HL-60/S4 treated with retinoic acid at 250 ng/mL for 4 days and 3 days (cell line): ENCODE measurements around the gene HSF2BP.
"Not testable (repeated sequence)": the region's sequence is repeated elsewhere in the genome, so short reads cannot be mapped to it uniquely, and the experiment has no call there.

Source experiments
- in situ Hi-C: fragments of 300-500 bp; cut with MboI; formaldehyde crosslinking; loops from 2 replicates; pipeline ENCODE4 v1.7.0; 2022; ENCODE audit warnings: low sequenced_read_pairs

HSF2BP gene

DNA sequence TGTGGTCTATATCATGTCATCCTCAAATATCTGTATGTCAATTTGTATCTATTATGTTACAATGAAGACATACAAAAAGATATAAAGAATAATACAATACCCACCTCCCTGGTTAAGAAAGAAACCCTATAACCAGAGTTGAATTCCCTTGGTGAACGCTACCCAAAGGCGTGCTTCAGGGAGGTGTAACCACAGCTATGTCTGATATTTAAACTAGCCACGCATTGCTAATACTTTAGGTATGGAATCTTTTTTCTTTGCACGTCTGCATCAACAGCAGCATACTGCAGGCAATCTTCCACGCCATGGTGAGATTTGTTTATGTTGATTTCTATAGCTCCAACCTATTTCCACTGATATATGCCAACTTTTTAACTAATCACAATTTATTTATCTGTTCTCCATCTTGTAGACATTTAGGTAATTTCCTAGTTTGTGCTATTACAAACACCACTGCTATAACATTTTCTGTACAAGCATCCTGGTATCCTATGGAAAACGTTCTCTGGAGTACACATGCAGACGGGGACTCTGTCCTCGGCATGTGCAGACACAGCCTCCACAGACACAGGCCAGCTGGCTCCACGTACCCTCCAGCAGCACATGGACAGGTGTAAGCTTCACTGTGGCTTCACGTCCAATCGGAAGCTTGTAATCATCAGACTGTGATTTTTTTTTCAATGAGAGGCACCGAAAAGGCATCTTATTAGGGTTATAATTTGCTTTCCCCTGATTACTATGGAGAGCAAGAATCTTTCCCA, 58.5 kb downstream of the HSF2BP start:
- in situ Hi-C loops: no loop called here

DNA sequence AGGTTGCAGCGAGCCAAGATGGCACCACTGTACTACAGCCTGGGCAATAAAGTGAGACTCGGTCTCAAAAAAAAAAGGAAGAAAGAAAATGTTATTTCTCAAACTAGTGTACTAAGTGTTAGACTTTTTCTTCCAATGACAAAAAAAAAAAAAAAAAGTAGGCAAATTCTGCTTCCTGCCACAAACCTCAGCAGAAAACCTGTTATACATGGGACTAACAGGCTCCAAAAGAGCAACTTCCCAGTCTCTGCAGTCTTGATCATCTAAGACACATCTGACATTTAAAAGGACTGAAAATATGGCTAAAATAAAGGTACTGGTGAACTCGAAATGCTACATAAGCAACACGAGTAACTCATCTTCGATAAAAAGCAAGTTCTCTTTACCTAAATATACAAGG, 59.6 kb downstream of the HSF2BP start:
- in situ Hi-C loops: no loop called here

DNA sequence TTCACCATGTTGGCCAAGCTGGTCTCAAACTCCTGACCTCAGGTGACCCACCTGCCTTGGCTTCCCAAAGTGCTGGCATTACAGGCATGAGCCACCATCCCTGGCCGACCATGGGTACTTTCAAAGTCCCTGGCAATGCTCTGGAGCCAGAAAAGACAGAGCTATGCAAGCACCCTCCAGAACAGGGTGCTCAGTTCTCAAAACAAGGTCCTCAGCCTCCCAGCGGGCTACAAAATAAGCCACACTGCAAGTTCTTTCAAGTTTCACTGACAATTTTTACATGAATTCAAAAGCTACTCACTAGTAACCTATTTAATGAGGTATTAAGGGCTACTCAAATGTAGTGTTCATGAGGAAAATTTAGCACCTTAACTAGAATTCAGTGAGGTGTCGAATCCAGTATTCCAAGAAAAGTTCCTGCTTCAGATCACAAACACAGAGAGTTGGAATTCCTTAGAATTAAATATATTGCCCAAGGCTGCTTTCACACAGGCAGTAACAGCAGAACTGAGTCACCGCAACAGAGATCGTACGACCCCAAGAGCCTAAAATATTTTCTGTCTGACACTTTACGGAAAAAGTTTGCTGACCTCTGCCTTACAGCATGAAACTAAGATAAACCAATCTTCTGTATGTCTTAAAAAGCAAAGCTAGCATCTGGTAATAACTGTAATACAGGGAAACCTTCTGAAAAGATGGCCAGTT, 60.7 kb downstream of the HSF2BP start:
- in situ Hi-C loops: no loop called here

DNA sequence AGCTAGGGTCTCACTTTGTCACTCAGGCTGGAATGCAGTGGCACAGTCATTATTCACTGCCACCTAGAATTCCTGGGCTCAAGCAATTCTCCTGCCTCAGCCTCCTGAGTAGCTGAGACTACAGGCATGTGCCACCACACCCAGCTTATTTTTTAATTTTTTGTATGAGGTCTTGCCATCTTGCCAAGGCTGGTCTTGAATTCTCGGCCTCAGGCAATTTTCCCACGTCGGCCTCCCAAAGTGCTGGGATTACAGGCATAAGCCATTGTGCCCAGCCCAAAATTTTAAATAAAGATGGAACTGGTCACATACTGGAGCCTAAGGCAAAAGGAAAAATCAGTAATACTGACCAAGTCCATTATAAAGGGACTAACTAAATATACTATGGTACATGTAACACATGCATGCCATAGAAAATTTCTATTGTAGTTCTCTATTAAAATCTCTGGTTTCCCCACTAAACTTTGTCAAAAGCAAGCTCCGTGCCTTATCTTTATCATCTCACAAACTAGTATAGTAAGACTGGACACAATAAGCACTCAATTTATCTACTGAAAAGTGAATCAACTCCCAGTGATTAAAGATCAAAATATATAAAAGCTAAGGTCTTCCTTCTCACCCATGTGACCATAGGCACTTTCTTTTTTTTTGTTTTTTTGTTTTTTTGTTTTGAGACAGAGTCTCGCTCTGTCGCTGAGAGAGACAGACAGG, 61.6 kb downstream of the HSF2BP start:
- in situ Hi-C loops: no loop called here

DNA sequence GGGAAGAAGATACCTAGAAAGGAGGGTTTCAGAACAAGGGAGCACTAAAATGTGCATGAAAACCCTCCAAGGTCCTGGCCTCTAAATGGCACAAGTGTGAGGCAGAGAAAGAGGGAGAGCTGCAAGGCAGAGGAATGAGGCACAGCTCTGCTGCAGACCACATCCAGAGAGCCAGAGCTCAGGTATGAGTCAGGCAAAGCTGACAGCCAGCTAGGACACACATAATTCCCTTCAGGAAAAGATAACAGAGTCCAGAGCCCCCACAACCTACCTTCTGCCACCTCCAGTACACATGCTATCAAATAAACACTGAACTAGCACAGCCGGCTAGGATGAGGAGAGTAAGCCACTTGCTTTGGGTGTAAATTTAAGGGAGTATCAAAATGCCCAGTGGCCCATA, 62.2 kb downstream of the HSF2BP start:
- in situ Hi-C loops: no loop called here

DNA sequence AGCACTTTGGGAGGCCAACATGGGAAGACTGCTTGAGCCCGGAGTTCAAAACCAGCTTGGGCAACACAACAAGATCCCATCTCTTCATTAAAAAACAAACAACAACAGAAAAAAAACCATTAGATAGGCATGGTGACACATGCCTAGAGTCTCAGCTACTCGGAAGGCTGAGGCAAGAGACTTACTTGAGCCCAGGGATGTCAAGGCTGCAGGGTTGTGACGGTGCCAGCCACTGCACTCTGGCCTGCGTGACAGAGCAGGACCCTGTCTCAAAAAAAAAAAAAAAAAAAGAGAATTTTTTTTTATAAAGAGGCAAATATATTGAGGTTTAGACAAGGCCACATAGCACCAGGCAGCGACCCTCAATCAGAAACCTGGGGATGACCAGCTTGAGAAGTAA, 62.7 kb downstream of the HSF2BP start:
- in situ Hi-C loops: no loop called here

DNA sequence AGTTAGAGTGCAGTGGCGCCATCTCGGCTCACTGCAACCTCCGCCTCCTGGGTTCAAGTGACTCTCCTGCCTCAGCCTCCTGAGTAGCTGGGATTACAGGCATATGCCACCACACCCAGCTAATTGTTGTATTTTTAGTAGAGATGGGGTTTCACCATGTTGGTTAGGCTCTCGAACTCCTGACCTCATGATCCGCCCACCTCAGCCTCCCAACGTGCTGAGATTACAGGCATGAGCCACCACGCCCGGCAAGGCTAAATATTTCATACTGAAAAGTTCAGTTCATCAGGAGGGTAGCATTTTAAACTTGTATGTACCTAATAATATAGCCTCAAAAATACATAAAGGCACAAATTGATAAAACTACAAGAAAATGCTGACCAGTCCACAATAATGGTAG, 63.5 kb downstream of the HSF2BP start:
- in situ Hi-C loops: not testable (repeated sequence)

DNA sequence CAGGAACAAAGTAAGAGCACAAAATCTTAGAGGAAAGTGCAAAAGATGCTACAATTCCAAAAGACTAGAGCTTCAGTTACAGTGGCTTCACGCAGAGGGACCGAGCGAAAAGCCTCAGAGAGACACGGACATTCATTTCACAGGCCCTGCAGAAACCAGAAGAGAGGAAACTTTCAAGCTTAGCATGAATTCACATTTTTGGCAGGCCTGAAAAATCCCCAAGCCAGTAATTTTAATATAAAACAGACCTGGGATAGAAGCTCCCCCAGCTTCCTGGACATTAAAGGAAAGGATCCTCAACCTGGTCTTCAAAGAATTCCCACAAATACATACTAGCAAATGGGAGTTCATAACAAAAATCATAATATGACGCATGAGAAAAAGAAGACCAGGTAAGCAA, 66.2 kb downstream of the HSF2BP start:
- in situ Hi-C loops: no loop called here

DNA sequence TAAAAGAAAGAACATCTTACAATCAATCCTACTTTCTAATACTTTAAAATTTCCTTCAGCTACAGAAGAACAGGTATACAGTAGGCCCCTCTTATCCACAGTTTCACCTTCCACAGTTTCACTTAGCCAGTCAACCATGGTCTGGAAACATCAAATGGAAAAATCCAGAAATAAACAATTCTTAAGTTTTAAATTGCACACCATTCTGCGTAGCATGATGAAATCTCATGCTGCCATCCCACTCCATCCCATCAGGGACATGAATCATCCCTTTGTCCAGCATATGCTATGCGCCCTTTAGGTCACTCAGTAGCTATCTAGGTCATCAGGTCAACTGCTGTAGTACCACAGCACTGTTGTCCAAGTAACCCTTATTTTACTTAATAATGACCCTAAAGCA, 67.7 kb downstream of the HSF2BP start:
- in situ Hi-C loops: no loop called here

DNA sequence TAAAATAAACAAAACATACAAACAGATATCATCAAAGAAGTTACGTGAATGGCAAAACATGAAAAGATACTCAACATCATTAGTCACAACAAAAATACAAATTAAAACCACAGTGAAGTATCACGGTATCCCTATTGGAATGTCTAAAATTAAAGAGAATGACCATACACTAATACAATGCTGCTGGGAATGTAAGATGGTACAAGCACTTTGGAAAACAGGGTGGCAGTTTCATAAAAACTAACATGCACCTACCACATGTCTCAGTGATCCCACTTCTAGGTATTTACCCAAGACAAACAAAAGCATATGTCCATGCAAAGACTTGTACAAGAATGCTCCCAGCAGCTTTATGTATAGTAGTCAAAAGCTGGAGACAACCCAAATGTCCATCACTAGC, 69.1 kb downstream of the HSF2BP start:
- in situ Hi-C loops: no loop called here

DNA sequence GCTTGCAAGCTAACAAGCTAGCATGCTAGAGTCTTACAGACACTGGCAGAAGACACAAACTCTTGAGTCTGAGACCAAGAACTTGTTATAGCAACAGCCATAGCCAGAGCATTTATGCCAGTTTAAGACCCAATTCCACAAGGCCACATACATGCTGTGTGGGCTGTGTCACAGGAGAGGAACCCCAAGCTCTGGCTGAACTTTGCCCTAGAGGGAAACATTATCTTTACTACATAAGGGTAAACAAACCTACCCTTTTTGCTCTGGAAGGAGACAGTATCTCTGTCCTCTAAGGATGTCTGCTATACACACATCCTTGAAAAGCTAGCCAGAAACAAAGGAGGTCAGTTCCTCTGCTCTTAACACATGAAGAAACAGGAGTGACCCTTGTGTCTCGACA, 70.3 kb downstream of the HSF2BP start:
- in situ Hi-C loops: no loop called here

DNA sequence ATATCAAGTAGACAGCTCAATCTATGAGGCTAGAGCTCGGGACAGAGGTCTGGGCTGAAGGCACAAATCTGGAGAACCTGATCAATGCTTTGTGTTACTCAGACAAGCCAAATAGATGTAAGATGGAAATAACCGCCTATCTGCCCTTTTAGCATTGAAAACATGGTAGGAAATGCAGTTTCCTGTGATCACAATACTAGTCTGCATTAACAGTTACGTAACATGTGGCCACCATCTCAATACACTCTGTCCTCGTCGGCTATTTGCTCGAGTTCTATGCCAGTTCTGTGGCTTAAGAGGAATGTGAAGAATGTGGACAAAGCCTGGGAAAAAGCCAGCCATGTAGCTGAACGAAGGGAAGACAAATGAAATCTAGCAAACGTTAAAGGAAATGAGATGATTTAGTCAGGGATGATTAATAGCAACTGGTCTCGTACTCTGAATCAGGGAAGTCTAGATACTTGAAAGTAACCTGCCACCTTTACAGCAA, 73.3 kb downstream of the HSF2BP start:
- in situ Hi-C loops: no loop called here

DNA sequence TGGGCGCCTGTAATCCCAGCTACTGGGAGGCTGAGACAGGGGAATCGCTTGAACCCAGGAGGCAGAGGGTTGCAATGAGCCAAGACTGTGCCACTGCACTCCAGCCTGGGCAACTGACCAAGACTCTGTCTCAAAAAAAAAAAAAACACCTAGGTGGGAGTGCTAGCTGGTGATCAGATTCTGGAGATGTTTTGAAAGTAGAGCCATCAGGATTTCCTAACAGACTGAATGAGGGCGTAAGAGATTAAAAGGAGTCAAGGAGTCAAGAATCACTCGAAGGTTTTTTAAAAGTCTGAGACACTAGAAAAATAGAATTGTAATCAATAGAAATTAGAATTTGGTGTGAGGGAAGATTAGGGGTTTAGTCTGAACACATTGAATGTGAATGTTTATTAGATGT, 73.8 kb downstream of the HSF2BP start:
- in situ Hi-C loops: no loop called here

DNA sequence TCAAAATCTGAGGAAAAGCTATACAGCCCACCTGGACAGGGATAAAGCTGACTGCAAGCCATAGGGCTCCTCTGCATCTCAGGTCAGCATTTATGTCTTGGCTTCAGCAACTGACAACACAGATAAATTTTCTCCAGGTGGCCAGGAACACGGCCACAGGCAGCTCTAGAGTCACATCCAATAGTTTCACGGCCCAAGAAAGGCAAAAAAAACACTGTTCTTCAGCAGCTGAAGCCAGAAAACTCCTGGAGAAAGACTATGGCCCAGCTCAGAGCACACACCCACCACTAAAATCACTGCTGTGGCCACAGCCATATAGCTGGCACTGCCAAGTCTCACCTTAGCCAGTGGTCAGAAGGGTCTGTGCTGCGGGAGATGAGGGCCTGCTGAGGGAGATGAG, 77.8 kb downstream of the HSF2BP start:
- in situ Hi-C loops: no loop called here

DNA sequence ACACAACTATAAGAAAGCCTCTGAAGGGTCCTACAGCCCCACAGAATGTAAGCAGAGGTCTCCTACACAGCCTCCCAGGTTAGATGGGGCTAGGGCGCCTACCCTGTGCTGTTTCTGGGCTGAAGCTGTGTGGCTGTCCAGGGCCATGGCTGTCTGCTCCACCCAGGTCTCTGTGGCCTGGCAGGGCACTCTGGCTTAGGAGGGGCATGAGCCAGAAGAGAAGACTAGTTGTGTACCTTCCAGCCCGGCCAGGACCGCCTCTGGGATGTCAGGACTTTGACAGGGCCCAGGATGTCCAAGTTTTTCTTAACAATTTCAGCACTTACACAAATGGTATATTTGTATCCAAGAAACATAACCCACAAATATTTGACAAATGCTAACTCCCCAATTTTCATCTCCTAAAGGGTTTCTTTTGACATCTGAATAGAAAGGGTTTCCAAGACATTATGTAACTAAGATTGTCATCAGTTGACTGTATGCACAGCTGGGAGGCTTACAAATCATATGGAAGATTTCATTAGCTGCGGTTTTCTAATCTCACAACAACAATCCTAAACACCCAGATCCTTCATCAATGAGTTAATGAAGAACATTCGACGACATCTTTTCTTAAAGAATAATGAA, 80.5 kb downstream of the HSF2BP start:
- in situ Hi-C loops: no loop called here

DNA sequence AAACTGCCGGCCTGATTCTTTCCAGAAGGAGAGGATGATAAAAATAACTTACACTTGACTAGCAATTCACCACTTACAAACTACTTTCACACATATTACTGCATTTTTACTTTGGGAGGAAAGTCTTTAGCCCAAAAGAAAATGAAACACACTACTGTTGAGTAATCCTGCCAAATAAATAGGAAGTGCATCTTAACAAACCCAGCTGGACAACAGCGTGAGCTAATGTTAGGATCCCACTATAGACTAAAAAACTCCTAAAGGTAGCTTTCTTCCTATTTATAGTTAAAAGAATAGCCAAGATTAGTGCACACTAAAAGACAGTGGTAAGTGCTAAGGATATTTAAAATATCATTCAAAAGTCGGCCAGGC, 83.8 kb downstream of the HSF2BP start:
- in situ Hi-C loops: no loop called here

DNA sequence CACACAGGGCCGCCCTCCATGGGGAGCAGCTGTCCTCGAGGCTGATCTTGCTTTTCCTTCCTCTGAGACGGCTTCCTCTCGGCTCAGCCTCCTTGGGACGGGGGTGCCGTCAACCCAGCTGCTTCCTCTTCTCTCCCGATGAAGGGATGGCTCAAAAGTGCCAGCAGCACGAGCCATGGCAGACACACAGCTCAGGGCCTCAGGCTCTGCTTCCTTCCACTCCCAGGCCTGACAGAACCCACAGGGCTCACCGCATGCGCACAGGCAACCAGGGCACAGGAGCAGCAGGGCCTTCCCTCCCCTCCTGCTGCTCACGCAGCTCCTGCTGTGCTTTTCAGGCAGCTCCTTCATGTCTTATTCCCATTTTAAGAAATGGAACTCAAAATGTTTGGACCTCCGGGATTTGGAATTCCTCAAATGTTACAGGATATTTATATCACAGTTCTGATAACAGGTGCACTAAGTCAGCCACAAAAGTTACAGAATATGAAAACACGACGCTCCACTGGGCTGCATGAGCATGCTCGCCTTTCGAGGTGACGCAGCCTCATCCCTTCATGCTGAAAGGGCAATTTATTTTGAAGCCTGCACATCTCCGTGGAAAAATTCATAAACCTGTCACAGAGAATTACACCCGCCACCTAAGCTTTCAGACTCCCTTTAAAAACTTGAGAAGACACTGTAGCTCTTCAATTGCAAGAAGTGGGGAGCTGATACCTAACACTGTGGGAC, 84.4 kb downstream of the HSF2BP start:
- in situ Hi-C loops: no loop called here

DNA sequence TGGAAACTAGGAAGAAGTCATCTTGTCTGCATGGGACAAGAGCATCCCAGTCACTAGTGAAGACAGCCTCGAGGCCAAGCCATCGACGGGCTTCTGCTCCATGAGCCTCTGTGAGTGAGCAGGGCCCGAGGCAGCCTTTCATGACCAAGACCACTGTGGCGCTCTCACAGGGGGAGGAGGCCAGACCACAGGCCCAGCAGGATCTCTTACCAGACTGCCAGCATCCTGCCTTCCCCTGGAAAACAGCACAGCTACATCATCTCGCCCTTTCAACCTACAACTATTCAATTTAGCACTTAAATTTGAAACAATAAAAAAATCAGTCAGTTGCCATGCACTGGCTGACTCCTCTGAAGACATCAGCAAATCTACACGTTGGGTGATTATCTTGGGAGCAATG, 85.4 kb downstream of the HSF2BP start:
- in situ Hi-C loops: no loop called here

DNA sequence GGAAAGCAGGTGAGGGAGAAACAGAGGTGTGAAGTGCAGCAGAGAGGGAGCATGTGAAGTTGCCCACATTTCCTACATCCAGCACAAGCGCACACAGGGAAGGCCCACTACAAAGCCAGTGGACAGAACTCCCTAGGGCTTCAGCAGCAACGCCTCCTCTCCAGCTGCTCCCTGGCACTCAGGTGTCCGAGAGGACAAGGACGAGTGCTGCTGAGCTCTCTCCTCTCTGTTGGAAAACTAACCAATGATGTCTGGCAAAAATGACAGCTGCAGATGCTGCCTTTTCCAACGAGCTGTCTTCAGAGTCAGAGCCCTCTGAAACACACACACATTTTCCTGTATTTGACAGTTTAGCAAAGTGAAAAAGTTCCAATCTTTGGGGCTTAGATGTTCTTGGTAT, 86.8 kb downstream of the HSF2BP start:
- in situ Hi-C loops: no loop called here

DNA sequence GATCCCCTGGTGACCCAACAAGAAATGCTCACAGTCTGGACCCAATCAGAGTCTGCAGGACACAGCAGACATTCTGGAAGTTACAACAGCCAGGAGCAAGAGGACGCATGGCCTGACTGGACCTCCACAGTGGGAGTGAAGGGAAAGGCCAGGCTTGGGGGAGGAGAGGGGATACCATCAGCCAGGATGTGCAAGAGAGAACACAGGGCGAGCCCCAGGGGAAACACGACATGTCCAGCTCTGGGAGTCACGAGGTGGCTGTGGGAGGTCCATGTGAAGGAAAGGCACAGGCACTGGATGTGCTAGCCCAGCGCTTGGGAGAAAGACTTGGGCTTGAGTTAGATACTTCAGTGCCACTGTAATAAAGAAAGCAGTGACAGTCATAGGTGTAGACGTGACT, 87.3 kb downstream of the HSF2BP start:
- in situ Hi-C loops: no loop called here

DNA sequence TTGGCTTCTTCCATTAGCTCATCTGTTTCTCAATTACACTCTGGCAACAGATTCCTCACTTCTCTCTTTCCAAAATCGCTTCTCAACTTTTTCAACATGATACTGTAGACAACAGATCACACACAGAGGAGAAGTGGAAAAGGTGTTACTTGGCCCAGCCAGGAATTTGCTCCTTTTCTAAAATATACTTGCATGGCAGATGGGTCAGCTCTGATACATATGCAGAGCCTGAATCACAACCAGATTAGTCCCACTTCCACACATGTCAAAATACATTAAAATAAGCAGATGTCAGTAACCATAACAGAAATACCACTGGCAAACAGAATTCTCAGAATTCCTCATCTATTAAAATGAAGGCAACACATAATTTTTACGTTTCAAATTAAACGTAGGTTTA, 89.1 kb downstream of the HSF2BP start:
- in situ Hi-C loops: not testable (repeated sequence)
